GM11168 (cell line): ENCODE measurements around the gene LMO4.

ENCODE experiments used
- in situ Hi-C: fragments of 300-500 bp; cut with MboI; formaldehyde crosslinking; loops from one replicate; pipeline ENCODE4 v1.12.0; 2022; ENCODE audit warnings: low sequenced_read_pairs; ENCODE audit not compliant: unreplicated experiment

LMO4 gene

GRCh38 chr1:87348341-87349019, 19.8 kb downstream of the LMO4 start:
- in situ Hi-C loops: no loop called here

GRCh38 chr1:87349036-87349435, 20.4 kb downstream of the LMO4 start:
- in situ Hi-C loops: no loop called here

DNA sequence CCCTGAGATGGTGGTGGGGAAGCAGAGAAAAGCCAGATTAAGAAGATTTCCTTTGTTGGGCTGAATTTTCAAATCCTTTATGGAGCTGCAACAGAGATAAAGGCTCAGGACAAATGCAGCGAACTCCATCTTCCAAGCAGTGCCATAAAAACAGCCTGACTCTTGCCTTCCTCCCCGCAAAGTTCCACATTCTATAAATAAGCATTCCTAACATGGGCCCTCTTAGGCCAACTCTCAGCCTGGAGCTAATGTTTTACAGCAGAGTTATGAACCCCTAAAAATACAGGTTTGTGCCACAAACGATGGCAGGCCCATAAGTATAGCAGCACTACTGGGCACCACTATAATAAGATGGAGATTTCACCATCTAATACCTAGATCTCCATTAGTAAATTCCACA, 27.2 kb downstream of the LMO4 start:
- in situ Hi-C loops: no loop called here

- in situ Hi-C loops: no loop called here
Observed at GRCh38 chr1:87356591-87356990, 27.9 kb downstream of the LMO4 start.

DNA sequence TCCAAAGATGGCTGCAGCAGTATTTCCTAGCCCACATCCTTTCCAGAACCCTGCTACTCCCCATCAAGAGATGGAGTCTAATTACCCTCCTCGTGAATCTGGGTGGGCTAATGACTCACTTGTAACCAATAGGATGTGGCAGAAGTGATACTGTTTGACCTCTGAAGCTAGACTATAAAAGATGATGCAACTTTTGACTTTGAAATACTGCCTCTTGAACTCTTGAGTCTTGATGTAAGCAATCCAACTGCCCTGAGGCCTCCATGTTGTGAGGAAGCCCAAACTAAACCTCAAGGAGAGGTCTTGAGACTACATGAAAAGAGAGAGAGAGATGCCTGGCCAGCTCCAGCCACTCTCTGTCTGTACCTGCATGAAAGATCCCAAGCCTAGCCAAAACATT, 29.5 kb downstream of the LMO4 start:
- in situ Hi-C loops: no loop called here

GRCh38 chr1:87359586-87359985, 30.9 kb downstream of the LMO4 start:
- in situ Hi-C loops: no loop called here

DNA sequence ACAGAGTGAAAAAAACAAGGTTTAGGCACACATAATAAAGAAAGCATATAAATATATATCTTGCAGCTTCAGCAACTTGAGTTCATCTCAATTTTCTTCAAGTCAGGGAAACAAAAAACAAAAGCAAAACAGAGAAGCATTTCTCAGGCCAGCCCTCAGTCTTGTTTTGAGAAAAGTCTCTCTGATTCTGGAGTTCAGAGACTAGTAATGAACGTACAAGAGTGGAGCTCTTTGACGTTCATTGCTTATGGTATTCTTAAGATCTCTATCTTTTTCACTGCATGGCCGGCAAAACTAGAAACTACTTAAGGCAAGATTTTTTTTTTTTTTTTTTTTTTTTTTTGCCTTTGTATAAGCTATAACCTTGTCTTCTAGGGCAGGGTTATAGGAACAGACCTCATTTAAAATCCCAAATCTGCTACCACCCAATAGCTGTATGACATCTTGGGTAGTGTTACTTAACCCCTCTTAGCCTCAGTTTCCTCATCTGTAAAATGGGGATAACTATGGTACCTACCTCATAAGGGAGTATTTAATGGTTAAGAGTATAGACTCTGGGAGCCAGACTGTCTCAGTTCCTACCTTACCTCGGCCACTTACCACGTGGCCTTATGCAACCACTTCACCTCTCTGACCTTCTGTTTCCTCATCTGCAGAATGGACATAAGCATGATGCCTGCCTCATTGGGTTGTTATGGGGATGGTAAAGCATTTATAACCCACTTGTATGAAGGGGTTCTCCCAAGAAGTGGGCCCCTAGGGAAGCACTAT, 33.6 kb downstream of the LMO4 start:
- in situ Hi-C loops: no loop called here

- in situ Hi-C loops: no loop called here
Observed at GRCh38 chr1:87362834-87363426, 34.2 kb downstream of the LMO4 start.

DNA sequence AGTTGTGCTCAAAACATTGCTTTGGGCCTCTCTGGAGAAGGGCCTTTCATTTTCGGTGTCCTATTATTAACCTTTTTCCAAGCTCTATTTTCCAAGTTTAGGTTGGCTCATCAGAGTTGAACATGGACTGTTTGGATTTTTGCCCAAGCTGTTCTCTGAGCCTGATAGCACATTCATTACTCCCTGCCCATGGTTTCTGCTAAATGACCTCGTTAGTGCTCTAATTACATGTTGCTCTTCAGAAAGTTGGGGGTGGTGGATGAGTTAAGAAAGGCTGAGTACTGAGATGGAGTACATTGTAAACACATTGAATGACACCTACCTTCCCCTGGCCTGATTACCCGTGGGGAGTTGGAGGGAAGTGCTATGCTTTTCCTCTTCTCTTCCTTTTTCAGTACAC, 38.9 kb downstream of the LMO4 start:
- in situ Hi-C loops: no loop called here

- in situ Hi-C loops: no loop called here
Observed at GRCh38 chr1:87368907-87369306, 40.2 kb downstream of the LMO4 start.

DNA sequence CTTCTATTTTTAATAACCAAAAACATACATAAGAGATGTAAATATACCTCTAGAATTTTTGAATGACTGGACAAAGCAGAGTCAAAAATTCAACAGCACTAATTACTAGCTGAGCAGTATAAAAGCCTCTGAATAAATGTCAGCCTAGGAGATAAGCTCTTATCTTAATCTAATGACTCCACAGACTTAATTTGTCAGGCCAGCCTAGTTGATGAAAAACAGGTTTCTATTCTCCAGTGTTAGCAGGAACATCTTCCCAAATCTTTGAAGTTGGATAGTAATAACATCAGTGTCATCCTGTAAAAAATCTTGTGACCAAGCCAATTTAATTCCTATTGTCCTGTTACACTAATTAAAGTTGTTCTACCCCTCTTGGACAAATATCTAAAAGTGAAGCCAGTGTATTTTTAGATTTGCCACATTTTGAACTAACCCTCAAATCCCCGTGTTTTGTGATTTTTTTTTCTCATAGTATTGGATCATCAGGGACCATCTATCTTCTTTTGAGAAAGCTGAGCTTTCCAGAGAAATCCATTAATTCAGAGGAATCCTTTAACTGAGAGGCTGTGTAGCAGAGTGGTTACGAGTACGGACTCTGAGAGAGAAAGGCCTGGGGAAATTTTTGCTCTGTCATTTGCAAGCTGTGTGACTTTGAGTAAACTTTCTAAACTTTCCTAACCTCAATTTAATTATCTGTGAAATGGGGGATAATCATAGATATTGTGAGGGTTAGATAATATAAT, 41.2 kb downstream of the LMO4 start:
- in situ Hi-C loops: no loop called here

- in situ Hi-C loops: no loop called here
Observed at GRCh38 chr1:87370544-87370943, 41.9 kb downstream of the LMO4 start.

GRCh38 chr1:87379306-87379705, 50.6 kb downstream of the LMO4 start:
- in situ Hi-C loops: no loop called here

GRCh38 chr1:87386217-87386790, 57.6 kb downstream of the LMO4 start:
- in situ Hi-C loops: no loop called here

GRCh38 chr1:87388411-87388810, 59.7 kb downstream of the LMO4 start:
- in situ Hi-C loops: no loop called here

- in situ Hi-C loops: no loop called here
Observed at GRCh38 chr1:87389011-87389410, 60.3 kb downstream of the LMO4 start.

DNA sequence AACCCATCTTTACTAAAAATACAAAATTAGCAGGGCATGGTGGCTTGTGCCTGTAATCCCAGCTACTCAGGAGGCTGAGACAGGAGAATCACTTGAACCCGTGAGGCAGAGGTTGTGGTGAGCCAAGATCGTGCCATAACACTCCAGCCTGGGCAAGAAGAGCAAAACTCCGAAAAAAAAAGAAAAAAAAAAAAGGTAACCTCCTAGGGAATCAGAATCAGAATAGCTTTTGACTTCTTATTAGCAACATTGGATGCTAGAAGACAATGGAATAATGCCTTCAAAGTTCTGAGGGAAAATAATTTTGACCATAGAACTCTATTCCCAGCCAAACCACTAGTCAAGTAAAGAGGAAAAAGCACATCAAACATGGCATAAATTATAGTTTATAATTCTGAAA, 60.9 kb downstream of the LMO4 start:
- in situ Hi-C loops: no loop called here

DNA sequence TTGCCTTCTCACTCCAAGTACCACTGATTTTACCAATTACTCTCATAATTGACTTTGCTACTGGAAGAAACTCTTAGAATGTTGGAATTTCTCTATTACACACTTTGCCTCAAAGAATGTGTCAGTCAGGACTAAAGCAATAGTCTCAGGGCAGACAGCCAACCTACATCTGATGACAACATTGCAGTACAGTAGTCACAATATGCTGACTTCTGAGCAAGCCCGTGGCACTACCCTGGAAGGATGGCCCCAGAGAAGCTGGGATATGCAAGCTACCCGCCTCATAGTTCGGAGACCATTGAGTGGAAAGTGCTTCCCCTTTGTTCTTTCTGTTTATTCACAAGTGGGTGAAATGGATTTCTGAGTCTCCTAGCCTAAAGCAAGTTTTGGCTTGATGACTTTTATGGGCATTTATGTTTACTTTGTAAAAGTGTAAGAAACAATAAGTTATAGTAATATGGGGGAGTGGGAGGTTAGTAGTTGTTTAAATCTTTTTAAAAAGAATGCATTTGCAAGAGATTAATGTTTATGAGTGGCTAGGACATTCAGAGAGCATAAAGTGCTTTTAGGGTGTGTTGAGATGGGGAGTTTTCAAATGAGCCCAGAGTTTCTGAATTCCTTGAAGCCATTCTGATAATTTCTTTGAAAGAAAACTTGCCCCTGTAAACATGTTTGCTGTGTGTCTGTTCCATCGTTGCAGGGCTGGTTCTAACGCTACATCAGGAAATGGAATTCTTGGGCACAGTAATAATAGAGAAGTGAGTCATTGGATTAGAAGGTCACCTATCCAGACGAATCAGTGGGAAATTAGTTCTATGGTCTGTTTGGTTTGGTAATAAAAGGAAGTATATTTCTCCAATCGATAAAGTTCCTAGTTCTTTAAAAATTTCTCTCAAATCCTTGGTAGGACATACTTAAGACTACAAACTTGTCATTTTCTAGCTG, 63.8 kb downstream of the LMO4 start:
- in situ Hi-C loops: no loop called here

GRCh38 chr1:87393445-87394085, 64.9 kb downstream of the LMO4 start:
- in situ Hi-C loops: no loop called here
